HepG2 (cell line): ENCODE measurements around the gene COPA.

Source experiments
- ARNTL ChIP-seq: sonication (generic); formaldehyde crosslinking; IDR thresholded peaks from 2 replicates; pipeline ENCODE4 v1.4.0; 2020; ENCODE audit warnings: mild to moderate bottlenecking, missing genetic modification reagents
- FOXJ3 ChIP-seq: sonication (generic); formaldehyde crosslinking; IDR thresholded peaks from 2 replicates; pipeline ENCODE4 v1.4.0; 2020; ENCODE audit warnings: missing genetic modification reagents, mild to moderate bottlenecking, borderline replicate concordance
- MAX ChIP-seq: IDR thresholded peaks from 2 replicates; pipeline ENCODE4 v1.6.1; 2012; ENCODE audit warnings: inconsistent platforms
- NFE2L2 ChIP-seq: fragments of 150-350 bp; IDR thresholded peaks from 2 replicates; pipeline ENCODE4 v1.6.1; 2014; ENCODE audit warnings: low read length
- PHB2 ChIP-seq: fragments of 450-650 bp; IDR thresholded peaks from 2 replicates; pipeline ENCODE4 v1.6.1; 2018; ENCODE audit not compliant: partially characterized antibody
- SIX1 ChIP-seq: sonication (generic); formaldehyde crosslinking; IDR thresholded peaks from 2 replicates; pipeline ENCODE4 v1.4.0; 2020; ENCODE audit warnings: missing genetic modification reagents, borderline replicate concordance
- SMC3 ChIP-seq: IDR thresholded peaks from 2 replicates; pipeline ENCODE4 v1.6.1; 2011; ENCODE audit warnings: low read length, improper control_type of control experiment
- TCF7L2 ChIP-seq: IDR thresholded peaks from 2 replicates; pipeline ENCODE4 v1.6.1; 2011; ENCODE audit warnings: mild to moderate bottlenecking, low read depth, low read length, moderate library complexity
- ZNF232 ChIP-seq: sonication (generic); formaldehyde crosslinking; IDR thresholded peaks from 2 replicates; pipeline ENCODE4 v1.4.0; 2020; ENCODE audit warnings: missing genetic modification reagents, borderline replicate concordance
- ZSCAN20 ChIP-seq: sonication (generic); formaldehyde crosslinking; IDR thresholded peaks from 2 replicates; pipeline ENCODE4 v1.4.0; 2020; ENCODE audit warnings: missing genetic modification reagents, mild to moderate bottlenecking, borderline replicate concordance
- TF ChIP-seq, protein P1 (sequence below): sonication (generic); formaldehyde crosslinking; IDR thresholded peaks from 2 replicates; pipeline ENCODE4 v1.5.0; 2020; ENCODE audit warnings: mild to moderate bottlenecking, missing genetic modification reagents, moderate library complexity
- TF ChIP-seq, protein P2 (sequence below): IDR thresholded peaks from 2 replicates; pipeline ENCODE4 v1.6.1; 2016; ENCODE audit warnings: mild to moderate bottlenecking, missing biosample characterization, missing genetic modification reagents

- TF ChIP-seq, protein P1, sequence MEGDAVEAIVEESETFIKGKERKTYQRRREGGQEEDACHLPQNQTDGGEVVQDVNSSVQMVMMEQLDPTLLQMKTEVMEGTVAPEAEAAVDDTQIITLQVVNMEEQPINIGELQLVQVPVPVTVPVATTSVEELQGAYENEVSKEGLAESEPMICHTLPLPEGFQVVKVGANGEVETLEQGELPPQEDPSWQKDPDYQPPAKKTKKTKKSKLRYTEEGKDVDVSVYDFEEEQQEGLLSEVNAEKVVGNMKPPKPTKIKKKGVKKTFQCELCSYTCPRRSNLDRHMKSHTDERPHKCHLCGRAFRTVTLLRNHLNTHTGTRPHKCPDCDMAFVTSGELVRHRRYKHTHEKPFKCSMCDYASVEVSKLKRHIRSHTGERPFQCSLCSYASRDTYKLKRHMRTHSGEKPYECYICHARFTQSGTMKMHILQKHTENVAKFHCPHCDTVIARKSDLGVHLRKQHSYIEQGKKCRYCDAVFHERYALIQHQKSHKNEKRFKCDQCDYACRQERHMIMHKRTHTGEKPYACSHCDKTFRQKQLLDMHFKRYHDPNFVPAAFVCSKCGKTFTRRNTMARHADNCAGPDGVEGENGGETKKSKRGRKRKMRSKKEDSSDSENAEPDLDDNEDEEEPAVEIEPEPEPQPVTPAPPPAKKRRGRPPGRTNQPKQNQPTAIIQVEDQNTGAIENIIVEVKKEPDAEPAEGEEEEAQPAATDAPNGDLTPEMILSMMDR (CRISPR knock-in tag): no peak
- TF ChIP-seq, protein P2, sequence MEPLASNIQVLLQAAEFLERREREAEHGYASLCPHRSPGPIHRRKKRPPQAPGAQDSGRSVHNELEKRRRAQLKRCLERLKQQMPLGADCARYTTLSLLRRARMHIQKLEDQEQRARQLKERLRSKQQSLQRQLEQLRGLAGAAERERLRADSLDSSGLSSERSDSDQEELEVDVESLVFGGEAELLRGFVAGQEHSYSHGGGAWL (CRISPR knock-in tag): no peak
- TF ChIP-seq ARNTL (no peak), MAX (no peak), TCF7L2 (no peak), PHB2 (no peak), SMC3 (no peak), NFE2L2 (no peak), SIX1 (CRISPR knock-in tag) (no peak), ZSCAN20 (CRISPR knock-in tag) (no peak), ZNF232 (no peak), FOXJ3 (no peak)
Observed at GRCh38 chr1:160284220-160284781, 58.7 kb downstream of the COPA start.
